22Rv1 (cell line): ENCODE results near the gene TRPM3.

Source experiments
- H3K27ac ChIP-seq: fragments of 450-650 bp; 2 replicates; pipeline ENCODE4 v1.5.1; 2017
- CTCF ChIP-seq: fragments of 450-650 bp; IDR thresholded peaks from 2 replicates; pipeline ENCODE4 v1.5.1; 2017; ENCODE audit warnings: mild to moderate bottlenecking
- ZFX ChIP-seq: fragments of 450-650 bp; IDR thresholded peaks from 2 replicates; pipeline ENCODE4 v1.6.1; 2017; ENCODE audit warnings: antibody characterized with exemption, borderline replicate concordance

The TRPM3 gene

GRCh38 chr9:71121275-71122021 is at the start of gene TRPM3:
Gene TRPM3 (minus strand): TSS chr9:71121621. CDS start chr9:71121354, 267 bp downstream.
- TF ChIP-seq CTCF, result no peak
- TF ChIP-seq ZFX, result no peak
- H3K27ac ChIP-seq, result no peak within 1 kb of the TSS

GRCh38 chr9:71168418-71168817 is 47.0 kb upstream of the TRPM3 start:
- no peak overlapping the region for H3K27ac ChIP-seq
- TF ChIP-seq ZFX (no peak), CTCF (no peak)

- no peak overlapping the region for H3K27ac ChIP-seq
- TF ChIP-seq CTCF, result no peak
- TF ChIP-seq ZFX, result no peak
Observed at GRCh38 chr9:71162126-71162525, 40.7 kb upstream of the TRPM3 start.

GRCh38 chr9:71157731-71158130 is 36.3 kb upstream of the TRPM3 start:
- TF ChIP-seq CTCF, result no peak
- H3K27ac ChIP-seq, result no peak overlapping the region

GRCh38 chr9:71147368-71147767 is 25.9 kb upstream of the TRPM3 start:
- H3K27ac ChIP-seq, result no peak overlapping the region
- TF ChIP-seq CTCF (no peak), ZFX (no peak)

GRCh38 chr9:71146511-71146910 is 25.1 kb upstream of the TRPM3 start:
- no peak overlapping the region for H3K27ac ChIP-seq

GRCh38 chr9:71145179-71145578 is 23.8 kb upstream of the TRPM3 start:
- H3K27ac ChIP-seq, result no peak overlapping the region
- TF ChIP-seq ZFX, result no peak
- TF ChIP-seq CTCF, result no peak

More at GRCh38 chr9:71146511-71146910, 25.1 kb upstream of the TRPM3 start:
- TF ChIP-seq ZFX, result no peak
- TF ChIP-seq CTCF, result no peak
